Astrocyte (in vitro differentiated cells and primary cell): ENCODE results near the gene C1orf167.

ENCODE experiments used
- CTCF ChIP-seq: IDR thresholded peaks from 2 replicates; pipeline ENCODE4 v1.5.1; 2011; ENCODE audit warnings: low read depth, mild to moderate bottlenecking, inconsistent platforms, low read length, moderate library complexity; ENCODE audit not compliant: insufficient read depth
- EZH2 ChIP-seq: IDR thresholded peaks from 2 replicates; pipeline ENCODE4 v1.6.1; 2012; ENCODE audit warnings: mild to moderate bottlenecking, low read length, inconsistent platforms; ENCODE audit not compliant: insufficient read depth

GRCh38 chr1:11730429-11730891, 31.5 kb upstream of the C1orf167 start:
- TF ChIP-seq CTCF (no peak), EZH2 (no peak)
